Muscle layer of colon (tissue), 2 donors: ENCODE measurements around the gene NSMF.
"Not testable (repeated sequence)": the region's sequence is repeated elsewhere in the genome, so short reads cannot be mapped to it uniquely, and the experiment has no call there.

Experiments
- H3K27ac ChIP-seq: one replicate; pipeline ENCODE4 v1.7.0; 2013; ENCODE audit warnings: low read depth, mild to moderate bottlenecking, low read length, moderate library complexity
- H3K27me3 ChIP-seq, 2 donors: one replicate each; pipeline ENCODE4 v1.7.0; 2013; ENCODE audit warnings: low read length in 2 of 2, mild to moderate bottlenecking in 2 of 2; ENCODE audit not compliant: insufficient read depth in 2 of 2, control insufficient read depth in 1 of 2
- H3K36me3 ChIP-seq: one replicate; pipeline ENCODE4 v1.7.0; 2013; ENCODE audit warnings: mild to moderate bottlenecking, low read length; ENCODE audit not compliant: insufficient read depth
- H3K4me1 ChIP-seq: one replicate; pipeline ENCODE4 v1.7.0; 2013; ENCODE audit warnings: mild to moderate bottlenecking, low read length; ENCODE audit not compliant: insufficient read depth
- H3K4me3 ChIP-seq, 2 donors: one replicate each; pipeline ENCODE4 v1.7.0; 2013; ENCODE audit warnings: low read length in 2 of 2, low read depth in 1 of 2, mild to moderate bottlenecking in 1 of 2, moderate library complexity in 1 of 2
- H3K9ac ChIP-seq: one replicate; pipeline ENCODE4 v1.7.0; 2013; ENCODE audit warnings: low read length
- H3K9me3 ChIP-seq: one replicate; pipeline ENCODE4 v1.7.0; 2013; ENCODE audit warnings: mild to moderate bottlenecking, low read length
- donor health status: abdominal sarcoma.
- donor health status: Adenocarcinoma of cecum.

The NSMF gene

DNA sequence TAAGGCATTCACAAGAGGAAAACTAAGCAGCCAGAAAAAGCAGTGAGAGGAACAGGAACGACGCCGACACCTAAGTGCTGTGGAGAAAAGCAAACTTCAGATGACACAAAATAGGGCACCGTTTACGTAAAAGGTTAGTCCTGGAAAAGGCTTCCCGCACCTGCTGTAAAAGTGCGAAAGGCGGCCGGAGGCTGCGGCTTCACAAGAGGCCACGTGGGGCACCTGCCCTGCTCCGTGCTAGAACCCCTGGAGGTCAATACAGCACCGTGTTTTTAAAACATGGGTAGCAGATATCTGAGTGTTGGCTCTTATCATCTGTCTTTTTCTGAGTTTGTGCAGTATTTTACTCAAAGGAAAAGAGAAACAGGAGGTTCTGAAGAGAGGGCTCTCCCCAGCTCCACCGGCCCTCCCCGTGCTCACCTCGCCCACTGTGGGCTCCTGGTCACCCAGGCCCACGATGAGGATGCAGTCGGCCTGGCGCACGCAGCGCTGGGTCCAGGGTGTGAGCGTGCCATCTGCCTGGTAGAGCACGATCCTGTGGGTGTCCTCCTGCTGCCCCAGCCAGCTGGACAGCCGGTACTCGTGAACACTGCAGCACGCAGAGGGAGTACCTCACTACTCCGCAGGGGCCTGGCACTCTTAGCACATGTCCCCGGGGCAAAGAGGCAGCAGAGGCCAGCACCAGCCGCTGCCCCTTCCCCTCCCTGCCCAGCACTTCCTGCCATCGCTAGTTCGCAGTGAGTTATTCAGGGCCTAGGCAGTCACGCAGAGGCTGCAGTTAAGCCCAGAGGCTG, 21.0 kb upstream of the NSMF start:
- Histone ChIP-seq H3K4me1 (no peaks in the 10 kb centered on the region), H3K4me3 (no peak overlapping the region), H3K27ac (no peak overlapping the region), H3K9ac (no peak overlapping the region), H3K9me3 (no peaks in the 10 kb centered on the region), H3K27me3 (no peaks in the 10 kb centered on the region), H3K36me3 (no peaks in the 10 kb centered on the region)

DNA sequence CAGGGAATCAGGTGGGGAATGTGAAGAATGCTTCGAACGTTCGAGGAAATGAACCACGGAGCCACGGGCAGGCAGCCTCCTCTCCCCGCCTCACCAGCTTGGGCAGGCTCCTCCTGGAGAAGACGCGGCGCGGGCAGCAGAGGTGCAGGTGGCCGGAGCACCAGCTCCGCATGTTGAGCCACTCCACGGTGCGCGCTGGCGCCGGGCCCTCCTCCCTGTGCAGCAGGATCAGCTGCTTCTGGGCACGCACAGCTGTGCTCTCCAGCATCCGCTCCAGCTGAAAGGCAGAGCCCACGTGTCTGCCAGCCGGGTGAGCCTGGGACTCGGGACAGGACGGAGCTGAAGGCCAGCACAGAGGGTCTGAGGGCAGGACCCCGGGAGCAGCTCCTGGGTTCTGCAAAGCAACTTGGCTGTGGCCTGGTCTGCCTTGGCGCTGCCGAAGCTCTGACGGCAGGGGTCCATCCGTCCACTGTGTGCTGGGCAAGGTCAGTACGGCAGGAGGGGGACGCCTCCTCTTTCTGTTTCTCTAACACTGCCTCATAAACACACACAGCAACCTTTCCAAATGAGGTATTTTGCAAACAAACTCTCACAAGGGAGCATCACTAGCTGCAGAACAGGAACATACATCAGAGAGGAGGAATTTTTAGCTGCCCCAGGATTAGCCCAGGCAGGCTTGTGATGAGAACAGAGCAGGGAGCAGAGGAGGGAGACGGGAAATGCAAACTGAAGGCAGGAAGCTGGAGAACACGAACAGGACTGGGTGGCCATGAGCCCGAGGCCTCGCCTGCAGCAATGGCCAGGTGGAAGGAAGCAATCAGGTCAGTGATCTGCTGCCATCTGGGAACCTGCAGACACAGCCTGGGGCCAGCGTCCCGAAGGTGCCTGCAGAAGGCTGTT, 20.1 kb upstream of the NSMF start:
- Histone ChIP-seq H3K4me1 (no peaks in the 10 kb centered on the region), H3K4me3 (no peak overlapping the region), H3K9me3 (no peaks in the 10 kb centered on the region), H3K27ac (no peak overlapping the region), H3K9ac (no peak overlapping the region), H3K27me3 (no peaks in the 10 kb centered on the region), H3K36me3 (no peaks in the 10 kb centered on the region)

DNA sequence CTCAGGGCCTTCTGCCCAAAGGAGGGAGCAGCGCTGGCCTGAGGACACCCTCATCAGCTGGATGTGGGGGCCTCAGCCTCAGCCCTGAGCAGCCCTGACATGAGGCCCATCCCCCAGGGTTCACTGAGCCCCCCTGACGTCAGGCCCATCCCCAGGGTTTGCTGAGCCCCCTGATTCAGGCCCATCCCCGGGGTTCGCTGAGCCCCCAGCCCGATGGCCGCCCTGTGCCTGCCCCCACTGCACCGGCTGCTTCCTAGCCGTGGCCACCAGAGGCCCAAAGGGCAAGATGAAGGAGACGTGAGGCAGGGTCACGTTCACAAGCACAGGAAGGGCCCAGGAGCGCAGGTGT, 19.5 kb upstream of the NSMF start:
- Histone ChIP-seq H3K36me3 (no peaks in the 10 kb centered on the region), H3K4me3 (no peak overlapping the region), H3K9me3 (no peaks in the 10 kb centered on the region), H3K9ac (no peak overlapping the region), H3K27me3 (no peaks in the 10 kb centered on the region), H3K4me1 (no peaks in the 10 kb centered on the region), H3K27ac (no peak overlapping the region)

DNA sequence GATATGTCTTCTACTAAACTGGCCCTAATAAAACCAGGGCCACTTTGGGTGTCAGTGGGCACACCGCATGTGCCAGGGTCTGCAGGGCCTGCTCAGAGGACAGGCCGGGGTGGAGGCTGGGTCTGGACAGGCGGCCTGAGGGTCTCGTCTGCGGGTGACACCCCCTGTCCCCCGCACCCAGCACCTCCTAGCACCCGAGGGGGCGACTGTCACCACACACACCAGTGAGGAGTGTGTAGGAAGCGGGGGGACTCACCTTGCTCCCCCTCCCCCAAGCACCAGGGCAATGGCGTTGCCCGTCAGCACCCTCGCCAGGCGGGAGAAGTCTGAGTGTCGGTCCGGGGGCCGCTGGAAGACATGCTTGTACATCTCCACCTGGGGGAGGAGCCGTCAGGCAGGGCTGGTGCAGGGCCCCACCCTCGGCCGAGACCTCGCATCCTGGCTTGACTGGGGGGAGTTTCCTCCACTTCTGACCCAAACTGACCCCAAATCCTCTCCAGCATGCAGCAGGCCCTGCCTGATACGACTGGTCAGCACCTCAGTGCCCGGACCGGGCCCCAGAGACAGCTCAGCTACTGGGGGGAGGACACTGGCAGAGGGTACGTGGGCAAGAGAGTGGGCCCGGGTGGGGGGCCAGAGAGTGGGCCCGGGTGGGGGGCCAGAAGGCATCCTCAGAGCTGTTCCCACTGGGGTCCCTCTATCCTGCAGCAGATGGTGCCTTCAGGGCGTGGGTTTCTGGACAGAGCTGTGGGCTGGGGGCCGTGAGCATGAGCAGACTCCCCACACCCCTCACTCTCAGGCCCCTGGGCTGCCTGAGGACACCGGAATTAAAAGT, 18.9 kb upstream of the NSMF start:
- no peaks in the 10 kb centered on the region for H3K27me3 ChIP-seq
- no peaks in the 10 kb centered on the region for H3K4me1 ChIP-seq
- no peak overlapping the region for H3K4me3 ChIP-seq
- H3K9me3 ChIP-seq, result no peaks in the 10 kb centered on the region
- no peak overlapping the region for H3K9ac ChIP-seq
- no peaks in the 10 kb centered on the region for H3K36me3 ChIP-seq
- no peak overlapping the region for H3K27ac ChIP-seq

DNA sequence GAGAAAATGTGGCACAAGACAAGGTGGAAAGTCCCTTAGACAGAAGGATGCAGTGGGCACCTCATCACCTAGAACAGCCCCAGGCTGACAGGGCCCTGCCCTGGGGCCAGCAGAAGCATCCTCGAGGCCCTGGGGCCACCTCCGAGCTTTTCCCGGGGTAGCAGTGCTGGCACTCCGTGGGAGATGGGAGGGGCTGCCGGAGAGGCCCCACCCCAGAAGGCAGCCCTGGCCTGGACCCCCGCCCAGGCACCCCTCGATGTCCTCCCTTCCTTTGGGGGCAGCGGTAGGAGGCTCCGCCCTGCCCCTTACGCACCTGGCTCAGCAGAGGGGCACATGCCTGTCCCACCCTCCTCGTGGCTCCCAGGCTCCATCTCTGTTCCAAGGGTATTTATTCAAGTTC, 17.7 kb upstream of the NSMF start:
- Histone ChIP-seq H3K9ac (no peak overlapping the region), H3K9me3 (no peaks in the 10 kb centered on the region), H3K27ac (no peak overlapping the region)

DNA sequence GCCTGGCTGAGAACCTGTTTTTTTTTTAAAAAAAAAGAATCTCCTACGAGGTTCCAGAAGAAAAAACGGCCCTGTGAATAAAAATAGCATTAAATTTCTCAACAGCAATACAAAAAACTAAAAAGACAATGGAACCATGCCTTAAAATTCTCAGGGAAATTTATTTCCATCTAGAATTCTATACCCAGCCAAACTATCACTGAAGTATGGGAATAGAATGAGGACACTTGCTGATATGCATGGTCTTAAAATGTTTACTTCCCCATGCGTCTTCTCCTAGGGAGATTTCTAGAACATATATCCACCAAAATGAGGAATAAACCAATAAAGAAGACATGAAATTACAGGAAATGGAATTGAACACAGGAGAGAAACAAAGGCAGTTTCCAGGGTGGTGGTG, 16.5 kb upstream of the NSMF start:
- H3K27me3 ChIP-seq, result no peaks in the 10 kb centered on the region
- no peaks in the 10 kb centered on the region for H3K36me3 ChIP-seq
- H3K9ac ChIP-seq, result no peak overlapping the region
- H3K4me1 ChIP-seq, result no peaks in the 10 kb centered on the region
- no peaks in the 10 kb centered on the region for H3K9me3 ChIP-seq
- H3K4me3 ChIP-seq, result no peak overlapping the region
- H3K27ac ChIP-seq, result no peak overlapping the region

More for the DNA sequence above, 17.7 kb upstream of the NSMF start:
- Histone ChIP-seq H3K36me3 (no peaks in the 10 kb centered on the region), H3K4me3 (no peak overlapping the region), H3K27me3 (no peaks in the 10 kb centered on the region), H3K4me1 (no peaks in the 10 kb centered on the region)

DNA sequence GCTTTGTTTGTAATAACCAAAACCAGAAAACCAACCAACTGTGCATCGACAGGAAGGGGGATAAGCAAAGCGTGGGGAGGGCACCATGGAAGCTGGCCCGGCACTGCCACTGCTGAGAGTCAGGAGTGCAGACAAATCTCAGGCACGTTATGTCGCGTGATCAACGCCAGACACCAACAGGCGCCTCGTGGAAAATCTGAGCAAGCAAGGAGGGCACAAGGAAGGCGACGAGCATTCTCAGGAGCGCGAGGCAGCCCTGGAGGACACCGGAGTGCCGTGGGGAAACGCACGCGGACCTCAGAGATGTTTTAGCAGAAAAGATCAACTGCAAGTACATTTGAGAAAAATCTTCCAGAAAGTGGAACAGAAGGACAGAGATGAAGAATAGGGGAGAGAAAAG, 15.1 kb upstream of the NSMF start:
- Histone ChIP-seq H3K36me3 (no peaks in the 10 kb centered on the region), H3K4me1 (no peaks in the 10 kb centered on the region), H3K4me3 (no peak overlapping the region), H3K9ac (no peak overlapping the region), H3K27ac (no peak overlapping the region), H3K27me3 (no peaks in the 10 kb centered on the region), H3K9me3 (no peaks in the 10 kb centered on the region)

DNA sequence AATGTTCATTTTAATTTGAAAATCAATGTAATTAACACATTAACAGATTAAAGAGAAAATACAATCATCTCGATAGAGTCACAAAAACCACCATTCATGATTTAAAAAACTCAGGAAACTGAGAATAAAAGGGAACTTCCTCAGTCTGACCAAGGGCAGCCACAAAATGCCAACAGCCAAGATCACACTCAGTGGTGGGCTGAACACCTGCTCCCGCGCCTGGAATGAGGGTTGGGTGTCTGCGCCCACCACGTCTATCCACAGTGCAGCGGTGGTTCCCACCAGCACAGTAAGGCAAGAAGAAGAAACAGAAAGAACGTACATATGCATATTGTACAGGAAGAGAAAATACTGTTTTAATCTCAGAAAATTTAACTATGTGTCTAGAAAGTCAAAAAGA, 11.7 kb upstream of the NSMF start:
- Histone ChIP-seq H3K9ac (no peak overlapping the region), H3K27me3 (no peaks in the 10 kb centered on the region), H3K27ac (no peak overlapping the region), H3K36me3 (no peaks in the 10 kb centered on the region), H3K4me3 (no peak overlapping the region), H3K9me3 (no peaks in the 10 kb centered on the region), H3K4me1 (no peaks in the 10 kb centered on the region)

DNA sequence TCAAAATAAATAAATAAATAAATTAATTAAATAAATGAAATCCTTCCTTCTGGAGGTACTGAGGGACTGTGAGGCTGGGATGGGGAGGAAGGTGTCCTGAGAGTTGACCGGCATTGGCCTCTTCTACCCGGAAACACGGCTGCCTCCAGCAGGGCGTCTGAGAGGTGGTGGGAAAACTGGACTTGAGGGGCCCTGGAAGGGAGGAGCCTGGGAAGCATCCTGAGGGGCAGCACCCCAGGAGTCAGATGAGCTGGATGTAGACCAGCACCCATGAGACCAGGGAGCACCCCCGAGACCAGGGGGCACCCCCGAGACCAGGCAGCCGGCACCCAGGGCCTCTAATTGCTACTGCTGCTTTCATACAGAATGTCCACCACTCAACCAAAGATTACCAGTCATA, 8.8 kb upstream of the NSMF start:
- Histone ChIP-seq H3K9ac (no peak overlapping the region), H3K36me3 (no peaks in the 10 kb centered on the region), H3K4me1 (no peaks in the 10 kb centered on the region), H3K27me3 (no peaks in the 10 kb centered on the region), H3K4me3 (no peak overlapping the region), H3K9me3 (no peaks in the 10 kb centered on the region), H3K27ac (no peak overlapping the region)

DNA sequence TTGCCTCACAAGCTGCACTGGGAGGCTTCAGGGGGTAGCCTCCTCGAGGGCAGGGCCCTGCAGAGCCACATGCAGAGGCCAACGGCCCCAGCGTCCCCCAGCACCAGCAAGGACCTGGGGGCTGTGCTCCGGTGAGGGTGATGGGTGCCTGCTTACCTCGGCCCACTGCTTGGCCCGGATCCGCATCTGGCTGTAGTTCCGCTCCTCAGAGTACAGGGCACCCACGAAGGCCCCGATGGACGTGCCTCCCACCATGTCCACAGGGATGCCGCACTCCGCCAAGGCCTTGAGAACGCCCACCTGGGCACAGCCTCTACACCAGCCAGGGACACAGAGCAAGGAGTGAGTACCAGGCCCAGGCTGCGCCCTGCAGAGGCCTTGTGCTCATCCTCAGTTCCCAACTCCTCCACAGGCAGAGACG, 8.0 kb upstream of the NSMF start:
- Histone ChIP-seq H3K27ac (no peak overlapping the region), H3K9me3 (no peaks in the 10 kb centered on the region), H3K36me3 (no peaks in the 10 kb centered on the region), H3K27me3 (no peaks in the 10 kb centered on the region), H3K9ac (no peak overlapping the region), H3K4me3 (no peak overlapping the region), H3K4me1 (no peaks in the 10 kb centered on the region)

DNA sequence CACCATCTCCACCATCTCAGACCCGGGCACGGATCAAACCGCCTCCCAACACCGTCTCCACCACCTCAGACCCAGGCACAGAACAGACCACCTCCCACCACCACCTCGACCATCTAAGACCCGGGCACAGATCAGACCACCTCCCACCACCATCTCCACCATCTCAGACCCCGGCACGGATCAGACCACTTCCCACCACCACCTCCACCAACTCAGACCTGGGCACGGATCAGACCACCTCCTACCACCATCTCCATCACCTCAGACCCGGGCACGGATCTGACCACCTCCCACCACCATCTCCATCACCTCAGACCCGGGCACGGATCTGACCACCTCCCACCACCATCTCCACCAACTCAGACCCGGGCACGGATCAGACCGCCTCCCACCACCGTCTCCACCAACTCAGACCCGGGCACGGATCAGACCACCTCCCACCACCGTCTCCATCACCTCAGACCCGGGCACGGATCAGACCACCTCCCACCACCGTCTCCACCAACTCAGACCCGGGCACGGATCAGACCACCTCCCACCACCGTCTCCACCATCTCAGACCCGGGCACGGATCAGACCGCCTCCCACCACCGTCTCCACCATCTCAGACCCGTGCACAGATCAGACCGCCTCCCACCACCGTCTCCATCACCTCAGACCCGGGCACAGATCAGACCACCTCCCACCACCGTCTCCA, 7.4 kb upstream of the NSMF start:
- not testable (repeated sequence) for H3K9me3 ChIP-seq, H3K27ac ChIP-seq, H3K9ac ChIP-seq, H3K36me3 ChIP-seq, H3K27me3 ChIP-seq, H3K4me3 ChIP-seq, H3K4me1 ChIP-seq
